MV-4-11 (cell line): ENCODE data around the gene RAI14.
A peak's percentile ranks its signal among the peaks of the same experiment; 100 is the strongest.

Experiments
- DNase-seq: peaks from one replicate; lab custom pipeline; 2025; lab: John Stamatoyannopoulos, UW

RAI14 gene

GRCh38 chr5:34648039-34648839, 7.9 kb upstream of the RAI14 start:
- DNase-seq: no peak

- no peak for DNase-seq
Observed at GRCh38 chr5:34648840-34649158, 7.3 kb upstream of the RAI14 start.

- DNase-seq: no peak
Observed at GRCh38 chr5:34651791-34652190, 4.3 kb upstream of the RAI14 start.

GRCh38 chr5:34652466-34652865, 3.7 kb upstream of the RAI14 start:
- no peak for DNase-seq

- no peak for DNase-seq
Observed at GRCh38 chr5:34652914-34653313, 3.2 kb upstream of the RAI14 start.

GRCh38 chr5:34653708-34654107, 2.4 kb upstream of the RAI14 start:
- no peak for DNase-seq

GRCh38 chr5:34655354-34655991, 655 bp upstream of the RAI14 start:
- no peak for DNase-seq

- no peak for DNase-seq
Observed at GRCh38 chr5:34656700-34657273, 659 bp downstream of the RAI14 start.

GRCh38 chr5:34657274-34657921, 1.3 kb downstream of the RAI14 start:
- no peak for DNase-seq

- DNase-seq: no peak
Observed at GRCh38 chr5:34657988-34658387, 1.9 kb downstream of the RAI14 start.

GRCh38 chr5:34659168-34659567, 3.0 kb downstream of the RAI14 start:
- DNase-seq: no peak

GRCh38 chr5:34660444-34660843, 4.3 kb downstream of the RAI14 start:
- DNase-seq: peak; percentile 64

- DNase-seq: no peak
Observed at GRCh38 chr5:34663771-34664496, 7.8 kb downstream of the RAI14 start.

- DNase-seq: no peak
Observed at GRCh38 chr5:34666392-34667080, 10.4 kb downstream of the RAI14 start.

- DNase-seq: no peak
Observed at GRCh38 chr5:34667705-34668104, 11.6 kb downstream of the RAI14 start.

GRCh38 chr5:34669931-34670516, 13.9 kb downstream of the RAI14 start:
- no peak for DNase-seq

- no peak for DNase-seq
Observed at GRCh38 chr5:34672196-34672595, 16.1 kb downstream of the RAI14 start.

GRCh38 chr5:34673463-34674125, 17.5 kb downstream of the RAI14 start:
- no peak for DNase-seq

GRCh38 chr5:34674187-34674586, 18.1 kb downstream of the RAI14 start:
- no peak for DNase-seq

- DNase-seq: no peak
Observed at GRCh38 chr5:34675857-34676256, 19.7 kb downstream of the RAI14 start.

- DNase-seq: no peak
Observed at GRCh38 chr5:34676416-34676815, 20.3 kb downstream of the RAI14 start.
